ENCODE measurements around the gene CACFD1.

Gene CACFD1

DNA sequence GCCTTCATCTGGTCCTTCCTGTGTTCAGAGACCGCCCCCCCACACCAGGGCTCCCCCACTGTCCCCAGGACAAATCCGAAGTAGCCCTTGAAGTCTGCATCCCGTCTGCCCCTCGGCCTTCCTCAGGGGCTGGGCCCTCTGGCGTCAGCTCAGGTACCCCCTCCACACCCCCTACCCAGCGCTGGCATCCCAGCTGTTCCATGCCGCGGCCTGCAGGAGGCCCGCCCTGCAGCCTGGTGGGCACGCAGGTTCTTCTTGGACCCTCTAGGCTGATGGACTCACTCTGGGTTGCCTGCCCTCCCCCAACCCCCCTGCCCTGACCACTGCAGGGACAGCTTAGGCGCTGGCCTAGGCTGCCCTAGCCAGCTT, 12.5 kb downstream of the CACFD1 start:
- no peaks in the 10 kb centered on the region for H3K9me3 Mint-ChIP-seq
- no peaks in the 10 kb centered on the region for H3K4me1 Mint-ChIP-seq
- H3K4me3 Mint-ChIP-seq: no peak overlapping the region
- DNase-seq (ENCODE audit: low spot score in 2 of 2): no peak
- H3K27me3 Mint-ChIP-seq: no peaks in the 10 kb centered on the region
- H3K27ac Mint-ChIP-seq (ENCODE audit: low read depth): no peak overlapping the region
- ATAC-seq (replicated peaks; ENCODE audit: extremely low read depth, poor library complexity, severe bottlenecking): no peak
- H3K36me3 Mint-ChIP-seq (ENCODE audit: insufficient read depth): peaks cover 3% of the 10 kb centered on the region

DNA sequence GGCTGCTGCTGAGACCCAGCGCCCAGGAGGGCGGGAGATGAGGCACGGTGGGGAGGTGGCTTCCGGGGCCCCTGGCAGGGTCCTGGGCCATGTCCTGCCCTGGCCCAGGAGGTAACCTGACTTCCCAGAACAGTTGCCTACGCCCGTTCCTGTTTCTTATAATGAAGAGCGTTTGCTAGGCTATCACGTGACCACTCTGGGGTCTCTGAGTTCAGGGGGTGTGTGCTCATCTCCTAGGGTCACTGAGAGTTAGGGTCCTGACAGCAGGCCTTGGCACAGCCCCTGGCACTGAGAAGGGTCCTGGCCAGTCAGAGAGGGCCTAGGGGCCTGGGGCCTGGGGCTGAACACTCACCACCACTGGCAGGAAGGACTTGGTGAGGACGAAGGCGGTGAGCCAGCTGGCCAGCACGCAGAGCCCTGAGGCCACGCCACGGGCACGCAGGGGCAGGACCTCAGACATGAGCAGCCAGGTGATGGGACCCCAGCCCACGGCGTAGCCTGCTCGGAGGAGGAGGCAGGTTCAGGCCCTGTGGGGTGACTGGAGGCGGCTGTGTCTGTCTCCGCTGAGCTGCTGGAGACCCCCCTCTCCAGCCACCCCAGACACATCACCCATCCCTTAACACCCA, 13.1 kb downstream of the CACFD1 start:
- Mint-ChIP-seq H3K27me3 (no peaks in the 10 kb centered on the region), H3K27ac (ENCODE audit: low read depth) (no peak overlapping the region), H3K4me3 (no peak overlapping the region), H3K4me1 (no peaks in the 10 kb centered on the region), H3K36me3 (ENCODE audit: insufficient read depth) (peaks cover 3% of the 10 kb centered on the region), H3K9me3 (no peaks in the 10 kb centered on the region)
- ATAC-seq (replicated peaks; ENCODE audit: extremely low read depth, poor library complexity, severe bottlenecking) (no peak), DNase-seq (ENCODE audit: low spot score in 2 of 2) (no peak)

DNA sequence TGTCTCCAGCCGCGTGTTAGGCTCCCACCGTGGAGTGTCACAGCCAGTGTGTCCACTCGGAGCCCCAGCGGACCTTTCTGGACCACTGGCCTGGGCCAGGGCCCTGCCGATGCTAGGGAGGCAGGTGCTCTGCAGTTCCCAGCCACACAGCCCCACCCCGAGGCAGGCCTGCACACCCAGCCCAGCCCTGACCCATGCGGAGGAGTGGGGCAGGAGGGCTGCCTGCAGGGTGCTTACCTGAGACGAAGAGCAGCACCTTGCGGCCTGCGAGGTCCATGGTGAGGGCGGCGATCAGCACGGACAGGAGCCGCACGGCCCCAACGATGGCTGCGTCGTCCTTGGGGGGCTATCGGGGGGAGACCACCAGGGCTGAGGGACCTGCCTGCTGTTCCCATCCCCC, 14.0 kb downstream of the CACFD1 start:
- Mint-ChIP-seq H3K4me3 (no peak overlapping the region), H3K36me3 (ENCODE audit: insufficient read depth) (peaks cover 3% of the 10 kb centered on the region), H3K4me1 (no peaks in the 10 kb centered on the region), H3K27ac (ENCODE audit: low read depth) (no peak overlapping the region), H3K9me3 (no peaks in the 10 kb centered on the region), H3K27me3 (no peaks in the 10 kb centered on the region)
- ATAC-seq (replicated peaks; ENCODE audit: extremely low read depth, poor library complexity, severe bottlenecking): no peak
- no peak for DNase-seq (ENCODE audit: low spot score in 2 of 2)

DNA sequence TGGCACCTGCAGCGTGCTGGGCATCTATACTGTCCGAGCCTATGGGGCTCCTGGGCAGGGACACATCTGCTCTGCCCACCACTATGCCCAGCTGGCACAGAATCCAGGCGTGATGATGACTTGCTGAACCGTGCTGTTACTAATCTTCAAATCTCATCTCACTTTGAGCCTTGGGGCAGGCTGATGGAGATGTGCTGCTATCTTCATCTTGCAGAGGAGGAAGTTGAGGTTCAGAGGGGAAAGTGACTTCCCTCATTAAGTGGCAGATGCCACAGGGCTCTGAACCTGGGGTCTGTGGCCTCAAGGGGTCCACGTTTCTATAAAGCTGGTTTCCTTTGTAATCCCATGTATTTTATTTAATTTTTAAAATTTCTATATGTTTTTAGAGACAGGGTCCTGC, 14.4 kb downstream of the CACFD1 start:
- H3K4me1 Mint-ChIP-seq: peaks cover 1% of the 10 kb centered on the region
- H3K4me3 Mint-ChIP-seq: no peak overlapping the region
- ATAC-seq (replicated peaks; ENCODE audit: extremely low read depth, poor library complexity, severe bottlenecking) (no peak), DNase-seq (ENCODE audit: low spot score in 2 of 2) (no peak)
- no peaks in the 10 kb centered on the region for H3K9me3 Mint-ChIP-seq
- H3K27ac Mint-ChIP-seq (ENCODE audit: low read depth): no peak overlapping the region
- no peaks in the 10 kb centered on the region for H3K27me3 Mint-ChIP-seq
- peaks cover 3% of the 10 kb centered on the region for H3K36me3 Mint-ChIP-seq (ENCODE audit: insufficient read depth)

DNA sequence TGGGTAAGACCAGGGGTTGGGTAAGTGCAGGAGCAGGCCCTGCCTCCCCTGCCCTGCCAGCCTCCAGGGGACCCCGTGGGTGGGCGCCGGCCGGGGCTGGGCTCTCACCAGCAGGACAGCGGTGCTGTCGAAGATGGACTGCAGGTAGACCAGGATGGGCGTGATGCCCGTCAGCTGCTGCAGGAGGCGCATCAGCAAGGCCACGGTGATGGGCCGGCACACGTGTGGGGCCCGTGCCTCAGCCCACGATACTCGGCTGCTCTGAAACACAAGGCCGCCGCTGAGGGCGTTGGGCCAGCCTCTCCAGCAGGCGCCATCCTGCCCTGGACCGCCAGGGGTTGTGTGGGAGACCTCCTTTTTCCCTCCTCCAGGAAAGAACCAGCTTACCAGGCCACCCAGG, 15.1 kb downstream of the CACFD1 start:
- H3K9me3 Mint-ChIP-seq: no peaks in the 10 kb centered on the region
- peaks cover 8% of the 10 kb centered on the region for H3K4me1 Mint-ChIP-seq
- DNase-seq (ENCODE audit: low spot score in 2 of 2) (no peak), ATAC-seq (replicated peaks; ENCODE audit: extremely low read depth, poor library complexity, severe bottlenecking) (no peak)
- no peaks in the 10 kb centered on the region for H3K27me3 Mint-ChIP-seq
- no peak overlapping the region for H3K27ac Mint-ChIP-seq (ENCODE audit: low read depth)
- no peak overlapping the region for H3K4me3 Mint-ChIP-seq
- peaks cover 3% of the 10 kb centered on the region for H3K36me3 Mint-ChIP-seq (ENCODE audit: insufficient read depth)

DNA sequence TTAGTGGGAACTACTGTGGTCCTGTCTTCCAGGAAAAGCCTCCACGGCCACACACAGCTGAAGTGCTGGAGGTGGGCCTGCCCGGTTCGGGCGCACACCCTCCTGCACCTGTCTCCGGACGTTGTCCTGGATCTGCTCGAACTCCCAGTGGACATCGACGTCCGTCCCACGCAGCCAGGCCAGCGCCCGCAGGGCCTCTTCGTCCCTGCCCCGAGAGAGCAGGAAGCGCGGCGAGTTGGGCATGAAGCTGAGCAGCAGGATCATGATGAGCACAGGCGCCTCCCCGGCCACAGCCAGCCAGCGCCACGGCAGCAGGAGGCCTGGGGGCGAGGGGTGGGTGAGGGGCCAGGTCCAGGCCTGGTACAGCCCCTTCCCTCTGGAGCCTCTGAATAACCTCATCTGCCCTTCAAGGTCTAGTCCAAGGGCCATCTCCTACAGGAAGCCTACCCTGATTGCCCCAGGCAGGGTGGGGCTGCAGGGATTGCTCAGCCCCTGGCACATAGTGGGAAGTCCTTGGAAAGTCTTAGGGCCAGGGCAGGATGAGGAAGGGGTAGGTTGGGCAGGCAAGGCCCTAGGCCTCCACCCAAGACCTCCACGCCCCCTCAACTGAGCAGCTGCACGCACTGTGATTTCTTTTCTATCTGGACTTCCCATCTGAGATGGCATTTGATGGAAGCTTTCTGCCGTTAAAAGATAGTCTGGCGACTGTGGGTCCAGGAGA, 15.7 kb downstream of the CACFD1 start:
- H3K4me1 Mint-ChIP-seq: peaks cover 11% of the 10 kb centered on the region
- H3K27ac Mint-ChIP-seq (ENCODE audit: low read depth): no peak overlapping the region
- no peak overlapping the region for H3K4me3 Mint-ChIP-seq
- DNase-seq (ENCODE audit: low spot score in 2 of 2) (no peak), ATAC-seq (replicated peaks; ENCODE audit: extremely low read depth, poor library complexity, severe bottlenecking) (no peak)
- peaks cover 2% of the 10 kb centered on the region for H3K36me3 Mint-ChIP-seq (ENCODE audit: insufficient read depth)
- no peaks in the 10 kb centered on the region for H3K9me3 Mint-ChIP-seq
- H3K27me3 Mint-ChIP-seq: no peaks in the 10 kb centered on the region

DNA sequence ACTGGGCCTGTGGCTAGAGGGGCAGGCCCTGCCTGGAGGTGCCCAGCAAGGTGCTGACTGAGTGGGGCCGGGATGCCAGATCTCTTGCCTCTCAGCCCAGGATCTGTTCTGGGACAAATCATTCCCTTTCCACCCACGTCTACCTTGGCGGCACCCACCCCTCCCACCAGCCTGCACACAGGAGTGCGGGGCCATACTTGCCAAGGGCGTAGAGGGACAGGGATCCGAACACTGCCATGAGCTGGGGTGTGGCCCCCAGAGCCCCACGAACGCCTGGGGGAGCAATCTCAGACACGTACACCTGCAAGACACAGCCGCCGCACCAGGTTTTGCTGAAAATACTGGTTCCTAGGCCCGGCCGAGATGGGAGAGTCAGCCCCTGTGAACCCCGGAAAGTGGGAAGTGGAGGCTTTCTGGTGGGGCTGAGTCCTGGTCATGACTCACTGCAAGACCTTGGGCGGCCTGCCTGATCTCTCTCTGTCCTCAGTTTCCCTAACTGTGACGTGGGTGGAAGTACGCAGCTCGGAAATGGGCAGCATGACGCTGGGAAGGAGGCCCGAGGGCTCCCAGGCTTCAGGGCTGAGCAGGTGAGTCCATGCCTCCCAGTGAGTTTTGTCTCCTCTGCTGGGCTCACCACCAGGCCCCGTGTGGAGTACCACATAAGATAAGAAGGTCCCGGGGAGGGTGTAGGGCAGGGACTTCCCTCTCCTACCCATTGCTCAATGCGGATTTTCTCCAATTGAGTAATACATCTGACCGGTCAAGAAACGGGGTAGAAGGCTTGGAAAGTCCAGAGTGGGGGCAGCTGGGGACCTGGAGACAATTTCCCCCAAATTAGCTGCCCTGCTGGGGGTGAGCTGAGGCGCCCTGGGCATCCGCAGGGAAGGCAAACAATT, 16.5 kb downstream of the CACFD1 start:
- Mint-ChIP-seq H3K27me3 (no peaks in the 10 kb centered on the region), H3K27ac (ENCODE audit: low read depth) (no peak overlapping the region), H3K4me1 (peaks cover 11% of the 10 kb centered on the region), H3K9me3 (no peaks in the 10 kb centered on the region), H3K36me3 (ENCODE audit: insufficient read depth) (peaks cover 2% of the 10 kb centered on the region), H3K4me3 (no peak overlapping the region)
- ATAC-seq (replicated peaks; ENCODE audit: extremely low read depth, poor library complexity, severe bottlenecking) (no peak), DNase-seq (ENCODE audit: low spot score in 2 of 2) (no peak)

DNA sequence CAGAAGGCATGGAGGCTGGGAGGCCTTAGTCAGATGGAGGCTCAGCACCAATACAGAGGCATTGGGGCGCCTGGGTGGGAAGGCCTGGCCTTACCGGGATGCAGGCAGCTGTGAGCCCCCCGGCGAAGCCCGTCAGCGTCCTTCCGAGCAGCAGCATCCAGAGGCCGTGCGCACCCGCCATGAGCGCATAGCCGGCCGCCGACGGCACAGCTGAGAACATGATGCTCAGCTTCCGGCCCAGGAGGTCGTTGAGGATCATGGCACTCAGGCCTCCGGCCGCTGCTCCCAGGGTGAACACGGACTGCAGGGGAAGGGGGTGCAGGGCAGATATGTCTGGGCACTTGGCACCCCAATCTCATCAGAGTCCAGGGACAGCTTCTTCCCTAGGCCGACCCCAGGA, 17.2 kb downstream of the CACFD1 start:
- no peak overlapping the region for H3K27ac Mint-ChIP-seq (ENCODE audit: low read depth)
- no peak for DNase-seq (ENCODE audit: low spot score in 2 of 2)

DNA sequence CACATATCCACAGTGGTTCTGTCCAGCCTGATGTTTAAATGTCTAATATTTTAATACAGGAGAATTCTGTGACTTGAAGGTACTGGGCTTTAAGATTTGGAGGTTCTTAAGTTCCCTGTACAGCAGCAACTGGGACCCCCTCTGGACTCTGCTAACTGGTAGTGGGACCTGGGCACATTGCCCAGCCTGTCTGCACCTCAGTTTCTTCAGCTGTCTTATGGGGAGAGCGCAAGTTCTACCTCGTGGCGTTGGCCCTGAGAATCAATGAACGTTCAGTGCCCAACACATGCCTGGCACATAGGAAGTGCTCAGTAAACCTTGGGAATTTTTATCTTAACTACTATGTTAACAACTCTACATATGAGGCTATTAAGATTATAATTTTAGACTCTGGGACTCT, 17.7 kb downstream of the CACFD1 start:
- Mint-ChIP-seq H3K27ac (ENCODE audit: low read depth) (no peak overlapping the region), H3K4me3 (no peak overlapping the region), H3K4me1 (peaks cover 11% of the 10 kb centered on the region), H3K36me3 (ENCODE audit: insufficient read depth) (peaks cover 2% of the 10 kb centered on the region), H3K9me3 (no peaks in the 10 kb centered on the region), H3K27me3 (no peaks in the 10 kb centered on the region)
- ATAC-seq (replicated peaks; ENCODE audit: extremely low read depth, poor library complexity, severe bottlenecking) (no peak), DNase-seq (ENCODE audit: low spot score in 2 of 2) (no peak)

More for the DNA sequence above, 17.2 kb downstream of the CACFD1 start:
- ATAC-seq (replicated peaks; ENCODE audit: extremely low read depth, poor library complexity, severe bottlenecking): no peak
- H3K27me3 Mint-ChIP-seq: no peaks in the 10 kb centered on the region
- peaks cover 11% of the 10 kb centered on the region for H3K4me1 Mint-ChIP-seq
- H3K9me3 Mint-ChIP-seq: no peaks in the 10 kb centered on the region
- H3K4me3 Mint-ChIP-seq: no peak overlapping the region
- H3K36me3 Mint-ChIP-seq (ENCODE audit: insufficient read depth): peaks cover 2% of the 10 kb centered on the region

DNA sequence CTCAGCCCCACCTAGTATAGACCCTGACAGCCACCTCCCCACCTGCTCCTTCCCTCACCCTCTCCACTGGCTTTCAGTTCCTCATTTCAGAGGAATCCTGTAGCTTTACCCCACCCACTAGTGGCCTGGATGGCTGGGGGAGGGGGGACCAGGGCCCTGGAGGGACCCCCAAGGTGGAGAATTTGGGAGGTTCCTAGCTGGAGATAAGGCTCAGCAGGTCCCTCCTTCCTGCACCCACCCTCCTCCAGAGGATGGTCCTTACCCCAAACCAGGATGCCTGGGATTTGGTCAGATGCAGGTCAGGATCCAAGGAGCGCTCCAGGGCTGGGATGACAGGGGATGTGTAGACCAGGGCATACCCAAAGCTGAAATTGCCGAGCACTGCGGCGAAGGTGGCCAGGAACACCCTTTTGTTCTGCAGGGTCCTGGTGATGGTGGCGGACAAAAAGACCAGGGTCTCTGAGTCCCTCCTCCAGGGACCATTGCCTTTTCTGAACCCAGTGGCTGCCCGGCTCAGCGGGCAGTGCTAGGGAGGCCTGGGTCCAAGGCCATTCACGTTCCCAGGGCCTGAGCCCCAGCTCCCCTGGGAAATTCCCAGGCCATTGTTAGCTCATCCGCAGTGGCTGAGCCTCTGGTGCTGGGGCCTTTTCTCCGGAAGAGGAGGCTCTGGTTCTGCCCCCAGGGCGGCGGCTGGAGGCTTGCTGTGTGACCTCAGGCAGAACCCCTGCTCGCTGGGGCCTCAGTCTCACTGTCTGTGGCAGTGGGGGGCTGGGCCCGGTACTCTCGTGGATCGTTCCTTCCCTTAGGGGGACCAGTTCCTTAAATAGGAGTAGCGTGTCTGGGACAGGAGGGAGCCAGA, 18.4 kb downstream of the CACFD1 start:
- H3K4me1 Mint-ChIP-seq: peaks cover 11% of the 10 kb centered on the region
- no peaks in the 10 kb centered on the region for H3K9me3 Mint-ChIP-seq
- H3K36me3 Mint-ChIP-seq (ENCODE audit: insufficient read depth): peaks cover 2% of the 10 kb centered on the region
- H3K27ac Mint-ChIP-seq (ENCODE audit: low read depth): no peak overlapping the region
- peak overlapping the region; percentile 66 for H3K4me3 Mint-ChIP-seq
- DNase-seq (ENCODE audit: low spot score in 2 of 2) (no peak), ATAC-seq (replicated peaks; ENCODE audit: extremely low read depth, poor library complexity, severe bottlenecking) (peak; percentile 30)
- H3K27me3 Mint-ChIP-seq: no peaks in the 10 kb centered on the region

DNA sequence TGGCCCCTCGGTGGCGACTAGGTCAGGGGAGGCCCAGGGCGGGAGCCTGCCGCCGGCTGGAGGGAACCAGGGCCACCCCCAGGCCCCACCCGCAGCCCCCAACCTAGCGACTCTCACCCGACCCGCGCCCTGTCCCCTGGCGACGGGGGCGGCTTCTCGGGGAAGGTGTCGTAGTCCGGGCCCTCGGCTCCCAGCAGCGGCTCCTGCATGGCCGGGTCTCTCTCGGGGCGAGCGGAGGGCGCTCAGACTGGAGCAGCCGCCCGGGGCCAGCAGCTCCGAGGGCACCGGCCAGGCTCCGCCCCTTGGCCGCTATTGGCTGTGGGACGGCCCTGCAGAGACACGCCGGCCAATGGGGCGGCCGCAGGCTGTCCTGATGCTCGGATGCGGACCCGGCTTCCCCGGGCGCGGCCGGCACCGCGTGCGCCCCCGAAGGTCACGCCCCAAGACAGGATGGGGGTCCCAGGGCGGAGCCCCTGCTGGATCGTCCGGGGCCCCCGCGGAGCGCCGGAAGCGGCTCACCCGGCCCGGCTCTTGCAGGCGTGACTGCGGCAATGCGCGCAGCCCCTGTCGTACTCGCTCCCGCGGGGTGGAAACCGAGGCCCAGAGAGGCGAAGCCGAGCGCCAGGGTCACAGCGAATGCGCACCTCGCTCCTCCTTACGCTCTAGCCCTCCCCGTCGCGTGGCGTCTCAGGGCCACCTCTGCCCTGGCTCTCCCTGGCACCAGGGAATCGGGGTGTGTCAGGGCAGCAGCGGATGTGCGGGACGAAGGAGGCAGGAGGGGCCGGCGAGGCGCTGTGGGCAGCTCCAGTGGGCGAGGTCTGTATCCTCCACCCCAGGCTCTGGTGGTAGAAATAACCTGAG, 19.3 kb downstream of the CACFD1 start, which contains the start of gene SLC2A6:
Gene SLC2A6, minus strand, starts transcription at position 249 of the 861 bp plus-strand sequence. Its CDS starts 40 bp downstream, at position 209.
- peak; percentile 60 to 69 for DNase-seq (ENCODE audit: low spot score in 2 of 2)
- H3K36me3 Mint-ChIP-seq (ENCODE audit: insufficient read depth): peaks cover 2% of the 10 kb centered on the region
- peak within 1 kb of the TSS; percentile 32 for H3K27ac Mint-ChIP-seq (ENCODE audit: low read depth)
- H3K4me3 Mint-ChIP-seq: peak within 1 kb of the TSS; percentile 66
- peak; percentile 95 for ATAC-seq (replicated peaks; ENCODE audit: extremely low read depth, poor library complexity, severe bottlenecking)
- no peaks in the 10 kb centered on the region for H3K27me3 Mint-ChIP-seq
- H3K4me1 Mint-ChIP-seq: peaks cover 11% of the 10 kb centered on the region
- H3K9me3 Mint-ChIP-seq: no peaks in the 10 kb centered on the region

All from central memory CD8-positive, alpha-beta T cell (primary cell).